BE2C (cell line): ENCODE data around the gene CSNK1G3.

ENCODE experiments used
- DNase-seq: peaks from one replicate; pipeline ENCODE4 v3.0.0-alpha.2; 2020
- H3K27me3 ChIP-seq: fragments of 250-450 bp; sonication (Bioruptor Pico); 2 replicates; pipeline ENCODE4 v1.5.1; 2020; ENCODE audit warnings: mild to moderate bottlenecking
- H3K36me3 ChIP-seq: fragments of 250-450 bp; sonication (Bioruptor Pico); 2 replicates; pipeline ENCODE4 v1.5.1; 2020; ENCODE audit warnings: mild to moderate bottlenecking
- H3K4me1 ChIP-seq: fragments of 250-450 bp; sonication (Bioruptor Pico); 2 replicates; pipeline ENCODE4 v1.5.1; 2020
- H3K4me3 ChIP-seq: 2 replicates; pipeline ENCODE4 v1.5.1; 2011; ENCODE audit warnings: low read depth, low read length
- H3K9me3 ChIP-seq: fragments of 250-450 bp; sonication (Bioruptor Pico); 2 replicates; pipeline ENCODE4 v1.5.1; 2020
- CTCF ChIP-seq: IDR thresholded peaks from 2 replicates; pipeline ENCODE4 v1.5.1; 2012; ENCODE audit warnings: mild to moderate bottlenecking, low read depth, low read length

CSNK1G3 gene

GRCh38 chr5:123520677-123521247, 8.8 kb downstream of the CSNK1G3 start:
- no peak for DNase-seq
- H3K4me1 ChIP-seq: no peaks in the 10 kb centered on the region
- H3K9me3 ChIP-seq: no peaks in the 10 kb centered on the region
- no peak overlapping the region for H3K4me3 ChIP-seq
- H3K27me3 ChIP-seq: no peaks in the 10 kb centered on the region
- no peak for TF ChIP-seq CTCF
- no peaks in the 10 kb centered on the region for H3K36me3 ChIP-seq

GRCh38 chr5:123524146-123524545, 12.2 kb downstream of the CSNK1G3 start:
- no peaks in the 10 kb centered on the region for H3K9me3 ChIP-seq
- DNase-seq: no peak
- H3K36me3 ChIP-seq: no peaks in the 10 kb centered on the region
- TF ChIP-seq CTCF: no peak
- no peaks in the 10 kb centered on the region for H3K4me1 ChIP-seq
- no peak overlapping the region for H3K4me3 ChIP-seq
- no peaks in the 10 kb centered on the region for H3K27me3 ChIP-seq

GRCh38 chr5:123527190-123527589, 15.2 kb downstream of the CSNK1G3 start:
- H3K27me3 ChIP-seq: no peaks in the 10 kb centered on the region
- peaks cover 6% of the 10 kb centered on the region for H3K4me1 ChIP-seq
- no peaks in the 10 kb centered on the region for H3K36me3 ChIP-seq
- DNase-seq: no peak
- H3K4me3 ChIP-seq: no peak overlapping the region
- no peak for TF ChIP-seq CTCF
- no peaks in the 10 kb centered on the region for H3K9me3 ChIP-seq

- Histone ChIP-seq H3K4me1 (peaks cover 6% of the 10 kb centered on the region), H3K27me3 (no peaks in the 10 kb centered on the region), H3K9me3 (no peaks in the 10 kb centered on the region), H3K36me3 (no peaks in the 10 kb centered on the region), H3K4me3 (no peak overlapping the region)
- DNase-seq: no peak
- TF ChIP-seq CTCF: no peak
Measured at GRCh38 chr5:123528065-123528464, 16.1 kb downstream of the CSNK1G3 start.

GRCh38 chr5:123528878-123529277, 16.9 kb downstream of the CSNK1G3 start:
- DNase-seq: no peak
- H3K36me3 ChIP-seq: no peaks in the 10 kb centered on the region
- no peak for TF ChIP-seq CTCF
- no peak overlapping the region for H3K4me3 ChIP-seq
- H3K27me3 ChIP-seq: no peaks in the 10 kb centered on the region
- H3K9me3 ChIP-seq: no peaks in the 10 kb centered on the region
- H3K4me1 ChIP-seq: peaks cover 6% of the 10 kb centered on the region

GRCh38 chr5:123530728-123531127, 18.8 kb downstream of the CSNK1G3 start:
- H3K9me3 ChIP-seq: no peaks in the 10 kb centered on the region
- peaks cover 12% of the 10 kb centered on the region for H3K4me1 ChIP-seq
- DNase-seq: no peak
- no peak overlapping the region for H3K4me3 ChIP-seq
- no peaks in the 10 kb centered on the region for H3K36me3 ChIP-seq
- H3K27me3 ChIP-seq: no peaks in the 10 kb centered on the region
- no peak for TF ChIP-seq CTCF
